Fibroblast of lung (primary cell): ENCODE results near the gene IGF2R. TPM values are rescaled to one million over a fixed set of nuclear protein-coding genes. Genes with fewer than 3 reads are reported as not detected.
"Not testable (repeated sequence)": the region's sequence is repeated elsewhere in the genome, so short reads cannot be mapped to it uniquely, and the experiment has no call there.

ENCODE experiments used
- DNase-seq, 2 donors: peaks; one replicate each; pipeline versions ENCODE4 v3.0.0 to v3.0.0-alpha.2; 2010; ENCODE audit warnings: low read depth in 2 of 2
- H2AFZ ChIP-seq: 2 replicates; pipeline ENCODE4 v1.5.1; 2012; ENCODE audit warnings: low read length, control low read depth, inconsistent platforms
- H3K27ac ChIP-seq: 2 replicates; pipeline ENCODE4 v1.5.1; 2011; ENCODE audit warnings: low read length, control low read depth; ENCODE audit not compliant: insufficient read depth
- H3K27me3 ChIP-seq: 2 replicates; pipeline ENCODE4 v1.5.1; 2011; ENCODE audit warnings: mild to moderate bottlenecking, low read length; ENCODE audit not compliant: control insufficient read depth, insufficient read depth
- H3K36me3 ChIP-seq: 2 replicates; pipeline ENCODE4 v1.5.1; 2011; ENCODE audit warnings: low read length; ENCODE audit not compliant: control insufficient read depth, insufficient read depth
- H3K4me1 ChIP-seq: 2 replicates; pipeline ENCODE4 v1.5.1; 2011; ENCODE audit warnings: low read length; ENCODE audit not compliant: control insufficient read depth, insufficient read depth; ENCODE audit errors: extremely low read depth
- H3K4me2 ChIP-seq: 2 replicates; pipeline ENCODE4 v1.5.1; 2011; ENCODE audit warnings: low read length, control low read depth; ENCODE audit not compliant: insufficient read depth; ENCODE audit errors: extremely low read depth
- H3K4me3 ChIP-seq, 4 experiments: fragments of 200-600 bp in 1 of 4; sonication (generic) in 1 of 4; replicated peaks in 1 of 4; 2 replicates each; pipeline ENCODE4 v1.5.1; 2011 to 2016; ENCODE audit warnings: low read length in 4 of 4, low read depth in 3 of 4, mild to moderate bottlenecking in 3 of 4, control low read depth in 2 of 4, inconsistent platforms in 1 of 4, mixed read lengths in 1 of 4; ENCODE audit not compliant: insufficient read depth in 1 of 4; ENCODE audit errors: control extremely low read depth in 1 of 4
- H3K79me2 ChIP-seq: 2 replicates; pipeline ENCODE4 v1.5.1; 2012; ENCODE audit warnings: mild to moderate bottlenecking, low read length, inconsistent platforms; ENCODE audit not compliant: control insufficient read depth, insufficient read depth
- H3K9ac ChIP-seq: 2 replicates; pipeline ENCODE4 v1.5.1; 2011; ENCODE audit warnings: mild to moderate bottlenecking, low read length, control low read depth; ENCODE audit not compliant: insufficient read depth
- H3K9me3 ChIP-seq: 2 replicates; pipeline ENCODE4 v1.5.1; 2012; ENCODE audit warnings: low read depth, low read length; ENCODE audit not compliant: control insufficient read depth, insufficient read depth
- H4K20me1 ChIP-seq: 2 replicates; pipeline ENCODE4 v1.5.1; 2011; ENCODE audit warnings: low read length; ENCODE audit not compliant: control insufficient read depth, insufficient read depth; ENCODE audit errors: extremely low read depth
- CTCF ChIP-seq, 2 donors: IDR thresholded peaks in 1 of 2; conservative IDR thresholded peaks in 1 of 2; 1 replicate in 1 of 2; 2 replicates in 1 of 2; pipeline ENCODE4 v1.5.1; 2011 to 2012; ENCODE audit warnings: low read length in 2 of 2, control low read depth in 1 of 2, inconsistent platforms in 1 of 2, low read depth in 1 of 2, mild to moderate bottlenecking in 1 of 2
- EZH2 ChIP-seq: IDR thresholded peaks from 2 replicates; pipeline ENCODE4 v1.5.1; 2012; ENCODE audit warnings: low read length, control low read depth, mild to moderate bottlenecking; ENCODE audit errors: missing control alignments
- polyA plus RNA-seq, 2 donors: library from polyadenylated mRNA; depleted of rRNA in 1 of 2; stranded (reverse) in 1 of 2; unstranded in 1 of 2; fragments of >200 nt; gene quantifications; 2 replicates each; pipeline ENCODE4 v1.2.1, GENCODE V29; 2011 to 2012; ENCODE audit warnings: missing spikeins in 1 of 2
- total RNA-seq: library from RNA; depleted of rRNA; stranded (reverse); fragments of >200 nt; gene quantifications from 2 replicates; pipeline ENCODE4 v1.2.1, GENCODE V29; 2014

The IGF2R gene
- total and polyA plus RNA-seq, 2 donors (not counting 1 experiment from before 2014, with no cell fraction given), result 37.6 to 300 TPM

- Histone ChIP-seq H3K27ac (no peak overlapping the region), H3K4me3 (no peak overlapping the region), H2AFZ (no peak overlapping the region), H3K4me1 (peaks cover 3% of the 10 kb centered on the region), H3K9me3 (no peaks in the 10 kb centered on the region), H3K9ac (no peak overlapping the region), H4K20me1 (no peaks in the 10 kb centered on the region), H3K4me2 (no peak overlapping the region), H3K36me3 (peaks cover 27% of the 10 kb centered on the region), H3K79me2 (no peaks in the 10 kb centered on the region), H3K27me3 (no peaks in the 10 kb centered on the region)
- DNase-seq, result no peak
- no peak for TF ChIP-seq CTCF (conservative IDR thresholded peaks at IDR 0.05 in 1 of 2, IDR thresholded peaks at IDR 0.05 in 1 of 2; ENCODE audit: low read depth in 1 of 2, low read length in 2 of 2)
- TF ChIP-seq EZH2, result no peak
Observed at GRCh38 chr6:160089534-160089897, 120.6 kb downstream of the IGF2R start.

GRCh38 chr6:160090442-160091239 is 121.8 kb downstream of the IGF2R start:
- H3K9me3 ChIP-seq, result not testable (repeated sequence)

GRCh38 chr6:160092176-160092575 is 123.3 kb downstream of the IGF2R start:
- H4K20me1 ChIP-seq, H2AFZ ChIP-seq: not testable (repeated sequence)

More at GRCh38 chr6:160090442-160091239, 121.8 kb downstream of the IGF2R start:
- H3K4me2 ChIP-seq, H4K20me1 ChIP-seq, H3K4me1 ChIP-seq, H2AFZ ChIP-seq, H3K4me3 ChIP-seq, H3K27me3 ChIP-seq, H3K9ac ChIP-seq, DNase-seq, H3K79me2 ChIP-seq, H3K27ac ChIP-seq: not testable (repeated sequence)
- peaks cover 25% of the 10 kb centered on the region for H3K36me3 ChIP-seq

GRCh38 chr6:160092602-160093001 is 123.7 kb downstream of the IGF2R start:
- H3K4me1 ChIP-seq, result peaks cover 3% of the 10 kb centered on the region
- peaks cover 27% of the 10 kb centered on the region for H3K36me3 ChIP-seq
- no peaks in the 10 kb centered on the region for H3K9me3 ChIP-seq
- no peak overlapping the region for H2AFZ ChIP-seq
- no peak for DNase-seq
- H4K20me1 ChIP-seq, result no peaks in the 10 kb centered on the region
- no peaks in the 10 kb centered on the region for H3K79me2 ChIP-seq
- H3K27me3 ChIP-seq, result no peaks in the 10 kb centered on the region
- TF ChIP-seq CTCF (conservative IDR thresholded peaks at IDR 0.05 in 1 of 2, IDR thresholded peaks at IDR 0.05 in 1 of 2; ENCODE audit: low read depth in 1 of 2, low read length in 2 of 2), result no peak
- TF ChIP-seq EZH2, result no peak
- H3K27ac ChIP-seq, result no peak overlapping the region
- no peak overlapping the region for H3K4me3 ChIP-seq
- H3K9ac ChIP-seq, result no peak overlapping the region
- H3K4me2 ChIP-seq, result no peak overlapping the region

More at GRCh38 chr6:160092176-160092575, 123.3 kb downstream of the IGF2R start:
- not testable (repeated sequence) for H3K4me2 ChIP-seq, DNase-seq, H3K9ac ChIP-seq, H3K4me1 ChIP-seq, H3K27me3 ChIP-seq, H3K9me3 ChIP-seq, H3K79me2 ChIP-seq, H3K27ac ChIP-seq, H3K4me3 ChIP-seq
- H3K36me3 ChIP-seq, result peaks cover 27% of the 10 kb centered on the region
